A673 (cell line): ENCODE measurements around the gene APOBEC3B.

ENCODE experiments used
- CTCF ChIP-seq: fragments of 300-800, 200-600 bp; sonication (generic); conservative IDR thresholded peaks from 2 replicates; pipeline ENCODE4 v1.5.1; 2017; ENCODE audit warnings: low read depth, mild to moderate bottlenecking, antibody characterized with exemption, low read length, moderate library complexity, mixed read lengths
- EZH2 ChIP-seq: fragments of 200-600 bp; sonication (generic); IDR thresholded peaks from 2 replicates; pipeline ENCODE4 v1.6.1; 2017; ENCODE audit warnings: borderline replicate concordance, low read depth, mild to moderate bottlenecking, mixed read lengths, antibody characterized with exemption, low read length; ENCODE audit not compliant: poor library complexity, severe bottlenecking

- no peak for TF ChIP-seq CTCF
- no peak for TF ChIP-seq EZH2
Measured at GRCh38 chr22:38967451-38968450, 14.4 kb upstream of the APOBEC3B start.
